ENCODE data around the gene IGFALS. TPM values are rescaled to one million over a fixed set of nuclear protein-coding genes. Genes with fewer than 3 reads are reported as not detected.
A peak's percentile ranks its signal among the peaks of the same experiment; 100 is the strongest.

IGFALS gene
- total and polyA plus RNA-seq, 11 donors: 0.12 to 0.38 (median 0.23) TPM; not detected in 8

- 73 to 80% (median 80%) methylated on average over 59 to 81 of the region's 81 CpGs for WGBS, 4 donors
These were observed 29.7 kb downstream of the IGFALS start for GRCh38 chr16:1763521-1764511.

GRCh38 chr16:1762879-1763520 lies 30.5 kb downstream of the IGFALS start:
- Histone ChIP-seq H3K4me1 (no peaks in the 10 kb centered on the region), H3K4me3 (no peak overlapping the region), H3K36me3 (peaks cover 0 to 92% (median 84%) of the 10 kb centered on the region in 9 donors), H3K9me3 (no peaks in the 10 kb centered on the region), H3K27ac (no peak overlapping the region), H3K27me3 (no peaks in the 10 kb centered on the region)
- peak in 1 of 5 donors; percentile 4 for DNase-seq
- ATAC-seq: no peak
- 85 to 92% (median 87%) methylated on average over 9 to 24 of the region's 24 CpGs for WGBS, 4 donors
- intact Hi-C loops (cut with DNase I): no loop called here
- TF ChIP-seq CTCF (IDR thresholded peaks at IDR 0.05) (no peak), POLR2A (IDR thresholded peaks at IDR 0.05) (no peak)

More at GRCh38 chr16:1763521-1764511, 29.7 kb downstream of the IGFALS start:
- DNase-seq (no peak), ATAC-seq (peak in 1 of 4 donors; percentile 7)
- intact Hi-C loops (cut with DNase I): no loop called here
- Histone ChIP-seq H3K27ac (no peak overlapping the region), H3K4me3 (no peak overlapping the region), H3K4me1 (no peaks in the 10 kb centered on the region), H3K36me3 (peaks cover 0 to 95% (median 85%) of the 10 kb centered on the region in 9 donors), H3K27me3 (no peaks in the 10 kb centered on the region), H3K9me3 (no peaks in the 10 kb centered on the region)
- TF ChIP-seq POLR2A (IDR thresholded peaks at IDR 0.05): no peak
- TF ChIP-seq CTCF (IDR thresholded peaks at IDR 0.05): peak in 9 of 12 donors; percentile 11 to 47 (median 30)

GRCh38 chr16:1762196-1762878 lies 31.2 kb downstream of the IGFALS start:
- no peak overlapping the region for H3K4me3 ChIP-seq
- no peaks in the 10 kb centered on the region for H3K4me1 ChIP-seq
- WGBS, 4 donors: 91 to 95% (median 91%) methylated on average over 12 to 30 of the region's 30 CpGs
- no peak for TF ChIP-seq CTCF (IDR thresholded peaks at IDR 0.05)
- TF ChIP-seq POLR2A (IDR thresholded peaks at IDR 0.05): no peak
- no peaks in the 10 kb centered on the region for H3K9me3 ChIP-seq
- peaks cover 0 to 92% (median 83%) of the 10 kb centered on the region in 9 donors for H3K36me3 ChIP-seq
- intact Hi-C loops (cut with DNase I): no loop called here
- no peak for ATAC-seq
- no peak overlapping the region for H3K27ac ChIP-seq
- no peaks in the 10 kb centered on the region for H3K27me3 ChIP-seq
- peak in 1 of 5 donors; percentile 8 for DNase-seq

Measured in heart left ventricle (tissue), 16 donors.